Vagina (tissue), 2 donors: Measurements from ENCODE around the gene TSHZ1. TPM values are rescaled to one million over a fixed set of nuclear protein-coding genes. Genes with fewer than 3 reads are reported as not detected.
A peak's percentile ranks its signal among the peaks of the same experiment; 100 is the strongest.

Source experiments
- DNase-seq, 2 donors: peaks; one replicate each; pipeline ENCODE4 v3.0.0-alpha.2; 2017; ENCODE audit errors: extremely low spot score in 2 of 2
- H3K27ac ChIP-seq: fragments of 200-600 bp; sonication (generic); one replicate; pipeline ENCODE4 v1.5.1; 2019
- H3K27me3 ChIP-seq: fragments of 200-600 bp; sonication (generic); one replicate; pipeline ENCODE4 v1.5.1; 2019
- H3K36me3 ChIP-seq, 2 donors: fragments of 200-600 bp; sonication (generic); one replicate each; pipeline ENCODE4 v1.5.1; 2017 to 2019
- H3K4me1 ChIP-seq: fragments of 200-600 bp; sonication (generic); one replicate; pipeline ENCODE4 v1.5.1; 2019
- H3K4me3 ChIP-seq, 2 donors: fragments of 200-600 bp; sonication (generic); 1 replicate in 1 of 2; 2 replicates in 1 of 2; pipeline ENCODE4 v1.5.1; 2016 to 2019
- H3K9me3 ChIP-seq: fragments of 200-600 bp; sonication (generic); one replicate; pipeline ENCODE4 v1.5.1; 2019
- POLR2A ChIP-seq, 2 donors: fragments of 450-650 bp; IDR thresholded peaks; one replicate each; pipeline ENCODE4 v1.6.1; 2017; ENCODE audit warnings: antibody characterized with exemption in 2 of 2, mild to moderate bottlenecking in 2 of 2, moderate library complexity in 2 of 2
- POLR2AphosphoS5 ChIP-seq, 2 donors: sonication (generic); formaldehyde crosslinking; IDR thresholded peaks; one replicate each; pipeline ENCODE4 v1.9.0; 2017; ENCODE audit warnings: antibody characterized with exemption in 2 of 2, mild to moderate bottlenecking in 2 of 2, low read depth in 1 of 2; ENCODE audit not compliant: insufficient read depth in 1 of 2
- intact Hi-C: fragments of 100-400 bp; cut with DNase I; formaldehyde crosslinking; loops from one replicate; pipeline ENCODE4 v1.15.1; 2023
- total RNA-seq: library from RNA; depleted of rRNA; stranded (reverse); fragments of >200 nt; gene quantifications from one replicate; pipeline ENCODE4 v1.2.3, GENCODE V29; 2016
- TF ChIP-seq, protein P1 (sequence below), 3 experiments: fragments of 450-650 bp in 2 of 3; fragments of 200-600 bp in 1 of 3; sonication (generic) in 1 of 3; IDR thresholded peaks; one replicate each; pipeline ENCODE4 v1.5.1; 2017 to 2019; ENCODE audit warnings: antibody characterized with exemption in 3 of 3, mild to moderate bottlenecking in 2 of 3, moderate library complexity in 2 of 3

Gene TSHZ1
- total RNA-seq, 1 donor from 2014 or later: 23.3 TPM

DNA sequence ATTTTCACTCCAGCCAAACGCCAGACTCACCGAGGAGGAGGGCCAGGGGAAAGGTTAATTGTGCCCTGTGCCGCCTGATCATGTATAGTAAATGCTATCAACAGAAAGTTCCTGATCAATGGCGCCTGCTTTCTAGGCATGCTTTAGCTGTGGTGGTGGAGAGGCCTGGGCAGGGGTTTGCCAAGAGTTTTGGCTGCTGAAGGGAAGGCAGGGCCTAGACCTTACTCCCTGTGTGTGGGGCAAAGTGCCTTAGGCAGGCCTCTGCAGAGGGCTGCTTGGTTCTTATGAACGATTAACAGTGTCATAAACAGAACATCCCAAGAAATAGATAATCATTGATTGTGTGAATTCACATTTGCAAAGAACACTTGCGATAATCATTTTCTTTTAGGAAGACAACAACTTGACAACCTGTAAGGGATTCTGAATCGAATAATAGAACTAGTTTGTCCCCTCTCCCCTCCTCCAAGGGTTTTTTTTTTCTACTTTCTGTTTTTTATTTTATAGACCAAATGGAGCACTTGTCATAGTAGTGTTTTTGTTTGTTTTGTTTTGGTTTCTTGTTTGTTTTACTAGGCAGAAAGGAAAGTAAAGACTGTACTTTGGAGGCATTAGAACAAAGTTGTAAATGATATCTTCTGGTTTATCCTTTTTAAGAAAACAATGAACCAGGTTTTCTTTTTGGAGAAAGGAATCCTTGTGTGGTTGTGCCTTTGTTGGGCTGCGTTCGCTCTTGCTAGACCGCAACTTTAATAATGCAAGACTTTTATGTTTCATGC is 6.5 kb downstream of the TSHZ1 start:
- Histone ChIP-seq H3K9me3 (no peaks in the 10 kb centered on the region), H3K4me3 (no peak overlapping the region), H3K27me3 (no peaks in the 10 kb centered on the region), H3K27ac (peak overlapping the region; percentile 21), H3K36me3 (no peaks in the 10 kb centered on the region), H3K4me1 (peaks cover 93% of the 10 kb centered on the region)
- intact Hi-C loops: no loop called here
- DNase-seq: peak in 1 of 2 donors; percentile 83
- TF ChIP-seq POLR2AphosphoS5 (IDR thresholded peaks at IDR 0.05; ENCODE audit: insufficient read depth in 1 of 2, low read depth in 1 of 2): no peak
- no peak for TF ChIP-seq POLR2A (IDR thresholded peaks at IDR 0.05)
- TF ChIP-seq, protein P1, sequence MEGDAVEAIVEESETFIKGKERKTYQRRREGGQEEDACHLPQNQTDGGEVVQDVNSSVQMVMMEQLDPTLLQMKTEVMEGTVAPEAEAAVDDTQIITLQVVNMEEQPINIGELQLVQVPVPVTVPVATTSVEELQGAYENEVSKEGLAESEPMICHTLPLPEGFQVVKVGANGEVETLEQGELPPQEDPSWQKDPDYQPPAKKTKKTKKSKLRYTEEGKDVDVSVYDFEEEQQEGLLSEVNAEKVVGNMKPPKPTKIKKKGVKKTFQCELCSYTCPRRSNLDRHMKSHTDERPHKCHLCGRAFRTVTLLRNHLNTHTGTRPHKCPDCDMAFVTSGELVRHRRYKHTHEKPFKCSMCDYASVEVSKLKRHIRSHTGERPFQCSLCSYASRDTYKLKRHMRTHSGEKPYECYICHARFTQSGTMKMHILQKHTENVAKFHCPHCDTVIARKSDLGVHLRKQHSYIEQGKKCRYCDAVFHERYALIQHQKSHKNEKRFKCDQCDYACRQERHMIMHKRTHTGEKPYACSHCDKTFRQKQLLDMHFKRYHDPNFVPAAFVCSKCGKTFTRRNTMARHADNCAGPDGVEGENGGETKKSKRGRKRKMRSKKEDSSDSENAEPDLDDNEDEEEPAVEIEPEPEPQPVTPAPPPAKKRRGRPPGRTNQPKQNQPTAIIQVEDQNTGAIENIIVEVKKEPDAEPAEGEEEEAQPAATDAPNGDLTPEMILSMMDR (IDR thresholded peaks at IDR 0.05): no peak

DNA sequence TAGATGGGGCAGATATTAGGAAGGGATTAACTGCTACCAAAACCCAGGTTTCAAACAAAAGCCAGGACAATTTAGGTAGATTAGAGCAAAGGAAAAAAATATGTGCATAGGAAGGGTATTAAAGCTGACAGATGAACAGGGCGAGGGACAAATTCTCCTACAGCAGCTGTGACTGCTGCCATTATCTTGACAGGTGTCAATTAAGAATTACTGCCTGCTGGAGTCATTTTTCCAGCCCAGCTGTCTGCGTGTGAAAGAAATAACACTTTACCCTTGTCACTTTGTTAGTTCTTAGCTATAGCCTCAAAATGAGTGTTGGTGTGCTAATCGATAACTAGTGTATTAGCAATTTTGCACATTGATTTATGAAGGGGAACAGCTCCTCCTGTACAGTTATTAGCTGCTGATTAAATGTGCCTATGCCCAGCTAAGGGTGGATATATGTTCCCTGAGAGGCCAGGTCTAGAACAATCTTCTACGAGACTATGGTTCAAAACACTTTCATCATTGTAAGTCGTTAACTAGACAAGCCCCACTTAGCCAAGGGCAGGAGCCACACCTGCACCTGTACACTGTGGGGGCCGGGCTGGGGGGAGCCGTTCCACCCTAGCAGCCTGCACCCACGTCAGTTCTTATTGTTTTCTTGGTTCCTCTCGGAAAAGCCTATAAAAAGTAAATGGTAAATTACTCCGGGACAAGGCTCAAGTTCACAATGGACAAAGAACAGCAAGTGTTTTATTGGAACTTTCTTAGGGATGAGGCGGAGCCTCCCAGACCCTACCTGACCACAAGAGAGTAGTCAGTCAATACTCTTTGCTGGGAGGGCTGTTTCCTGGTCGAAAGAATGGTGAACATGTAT is 7.7 kb downstream of the TSHZ1 start:
- Histone ChIP-seq H3K27me3 (no peaks in the 10 kb centered on the region), H3K27ac (no peak overlapping the region), H3K9me3 (no peaks in the 10 kb centered on the region), H3K4me3 (no peak overlapping the region), H3K36me3 (no peaks in the 10 kb centered on the region), H3K4me1 (peaks cover 91% of the 10 kb centered on the region)
- TF ChIP-seq POLR2AphosphoS5 (IDR thresholded peaks at IDR 0.05; ENCODE audit: insufficient read depth in 1 of 2, low read depth in 1 of 2) (no peak), POLR2A (IDR thresholded peaks at IDR 0.05) (no peak)
- TF ChIP-seq, protein P1 (IDR thresholded peaks at IDR 0.05): no peak
- intact Hi-C loops: no loop called here
- DNase-seq: no peak

DNA sequence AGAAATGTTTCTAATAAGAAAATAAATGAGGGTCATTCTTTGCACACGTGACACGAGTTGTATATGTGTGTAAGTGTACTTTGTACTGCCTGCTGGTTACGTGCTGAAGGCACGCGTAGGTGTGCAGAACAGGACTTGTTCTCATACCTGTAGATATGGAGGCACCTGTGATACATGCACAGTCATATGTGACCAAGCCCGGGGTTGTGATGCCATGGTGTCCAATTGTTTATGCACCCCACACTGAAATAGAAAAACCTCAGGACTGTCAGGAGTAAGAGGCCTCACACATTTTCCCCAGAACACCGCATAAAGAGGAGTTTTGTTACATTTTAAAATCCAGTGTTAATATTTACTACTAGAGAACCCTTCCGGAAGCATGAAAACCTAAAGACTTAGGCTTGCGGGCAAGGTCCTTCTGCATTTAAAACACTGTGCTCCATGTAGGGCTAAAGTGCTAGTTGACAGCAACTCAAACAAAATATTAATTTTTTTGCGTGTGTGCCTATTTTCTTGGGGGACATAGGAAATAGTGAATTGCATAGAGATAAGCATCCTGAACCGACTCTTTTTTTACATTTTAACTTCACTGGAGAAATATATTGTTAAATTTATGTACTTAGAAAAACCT is 9.3 kb downstream of the TSHZ1 start:
- DNase-seq: peak in 1 of 2 donors; percentile 69
- Histone ChIP-seq H3K4me1 (peaks cover 91% of the 10 kb centered on the region), H3K4me3 (no peak overlapping the region), H3K36me3 (no peaks in the 10 kb centered on the region), H3K27ac (no peak overlapping the region), H3K9me3 (no peaks in the 10 kb centered on the region), H3K27me3 (no peaks in the 10 kb centered on the region)
- intact Hi-C loops: no loop called here
- TF ChIP-seq, protein P1 (IDR thresholded peaks at IDR 0.05): no peak
- TF ChIP-seq POLR2A (IDR thresholded peaks at IDR 0.05): no peak
- TF ChIP-seq POLR2AphosphoS5 (IDR thresholded peaks at IDR 0.05; ENCODE audit: insufficient read depth in 1 of 2, low read depth in 1 of 2): no peak

DNA sequence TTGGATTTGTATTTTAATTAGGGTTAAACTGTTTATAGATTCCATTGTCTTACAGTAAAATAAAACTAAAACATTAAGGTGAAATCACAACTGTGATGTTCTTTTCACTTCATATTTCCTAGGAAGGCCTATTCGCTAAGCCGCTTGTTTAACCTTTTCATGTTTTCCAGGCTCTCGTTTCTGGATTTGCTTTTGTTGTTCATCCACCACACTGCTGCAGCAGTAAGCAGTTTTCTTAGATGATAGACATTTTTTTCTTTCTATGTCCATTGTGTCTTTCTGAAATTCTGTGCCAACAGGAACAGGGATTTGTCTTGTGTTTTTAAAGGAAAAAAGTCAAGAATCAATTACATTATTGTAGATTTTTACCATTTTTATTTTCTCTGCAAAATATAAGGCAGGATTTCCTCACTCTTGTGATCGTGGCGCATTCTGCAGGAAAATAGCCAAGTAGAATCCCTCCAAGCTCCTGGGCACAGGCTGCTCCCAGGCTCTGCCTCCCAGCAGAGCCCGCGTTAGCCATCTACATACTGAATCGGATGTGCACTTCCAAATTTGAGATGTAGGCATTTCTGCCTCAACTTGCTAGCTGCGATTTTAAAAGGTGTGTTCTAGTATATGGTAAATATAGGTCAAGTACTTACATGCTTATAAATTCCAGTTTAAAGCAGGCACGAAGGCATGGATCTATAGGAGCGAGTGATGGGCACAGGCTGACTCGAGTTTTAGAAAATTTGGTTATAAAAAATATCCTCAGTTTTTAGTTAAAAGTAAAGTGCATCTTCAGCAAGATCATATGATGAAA is 10.2 kb downstream of the TSHZ1 start:
- H3K4me1 ChIP-seq: peaks cover 88% of the 10 kb centered on the region
- peak in 1 of 2 donors; percentile 29 for DNase-seq
- H3K9me3 ChIP-seq: no peaks in the 10 kb centered on the region
- TF ChIP-seq, protein P1 (IDR thresholded peaks at IDR 0.05): no peak
- no peak for TF ChIP-seq POLR2A (IDR thresholded peaks at IDR 0.05)
- no peak for TF ChIP-seq POLR2AphosphoS5 (IDR thresholded peaks at IDR 0.05; ENCODE audit: insufficient read depth in 1 of 2, low read depth in 1 of 2)
- no peaks in the 10 kb centered on the region for H3K36me3 ChIP-seq
- H3K27me3 ChIP-seq: no peaks in the 10 kb centered on the region
- H3K4me3 ChIP-seq: no peak overlapping the region
- no peak overlapping the region for H3K27ac ChIP-seq
- intact Hi-C loops: no loop called here
